ENCODE data around the gene SNX8. TPM values are rescaled to one million over a fixed set of nuclear protein-coding genes. Genes with fewer than 3 reads are reported as not detected.
"Not testable (repeated sequence)": the region's sequence is repeated elsewhere in the genome, so short reads cannot be mapped to it uniquely, and the experiment has no call there.

The SNX8 gene
- polyA plus RNA-seq, 1 donor: 38.8 TPM

DNA sequence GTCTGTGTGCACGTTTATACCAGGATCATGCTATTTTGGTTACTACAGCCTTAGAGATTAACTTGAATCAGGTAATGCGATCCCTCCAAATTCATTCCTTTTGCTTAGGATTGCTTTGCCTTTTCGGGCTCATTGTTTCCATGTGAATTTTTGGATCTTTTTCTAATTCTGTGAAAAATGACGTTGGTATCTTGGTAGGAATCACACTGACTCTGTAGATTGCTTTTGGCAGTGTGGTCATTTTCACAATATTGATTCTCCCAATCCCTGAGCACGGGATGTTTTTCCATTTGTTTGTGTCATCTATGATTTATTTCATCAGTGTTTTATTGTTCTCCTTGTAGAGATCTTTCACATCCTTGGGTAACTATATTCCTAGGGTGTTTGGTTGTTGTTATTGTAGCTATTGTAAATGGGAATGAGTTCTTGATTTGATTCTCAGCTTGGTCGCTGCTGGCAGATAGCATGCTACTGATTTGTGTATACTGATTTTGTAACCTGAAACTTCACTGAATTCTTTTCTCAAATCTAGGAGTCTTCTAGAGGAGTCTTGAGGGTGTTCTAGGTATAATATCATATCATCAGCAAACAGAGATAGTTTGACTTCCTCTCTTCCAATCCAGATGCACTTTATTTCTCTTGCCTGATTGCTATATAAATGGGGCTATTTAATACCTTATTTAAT lies 18.2 kb downstream of the SNX8 start:
- no peak for DNase-seq

DNA sequence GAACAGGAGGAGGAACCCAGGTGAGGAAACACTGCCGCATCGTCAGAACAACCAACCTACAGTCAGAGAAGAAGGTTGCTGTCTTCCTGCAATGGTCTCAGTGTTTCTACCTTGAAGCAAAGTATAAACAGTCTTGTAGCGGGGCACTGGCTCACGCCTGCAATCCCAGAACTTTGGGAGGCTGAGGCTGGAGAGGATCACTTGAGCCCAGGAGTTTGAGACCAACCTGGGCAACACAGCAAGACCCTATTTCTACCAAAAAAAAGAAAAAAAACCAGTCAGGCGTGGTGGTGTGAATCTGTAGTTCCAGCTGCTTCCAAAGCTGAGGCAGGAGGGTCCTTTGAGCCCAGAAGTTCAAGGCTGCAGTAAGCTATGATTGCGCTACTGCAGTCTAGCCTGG lies 23.4 kb downstream of the SNX8 start:
- DNase-seq: no peak

DNA sequence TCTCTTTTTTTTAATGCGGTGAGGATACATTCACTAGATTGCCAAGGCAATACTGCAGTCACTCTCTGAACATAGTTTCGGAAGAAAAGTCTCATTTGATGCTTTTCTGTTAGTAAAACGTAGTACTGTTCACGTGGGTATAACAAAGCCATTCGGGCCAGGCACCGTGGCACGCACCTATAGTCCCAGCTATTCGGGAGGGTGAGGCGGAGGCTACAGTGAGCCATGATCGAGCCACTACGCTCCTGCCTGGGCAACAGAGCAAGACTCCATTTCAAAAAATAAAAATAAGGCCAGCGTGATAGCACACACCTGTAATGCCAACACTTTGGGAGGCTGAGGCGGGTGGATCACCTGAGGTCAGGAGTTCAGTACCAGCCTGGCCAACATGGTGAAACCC lies 24.6 kb downstream of the SNX8 start:
- no peak for DNase-seq

DNA sequence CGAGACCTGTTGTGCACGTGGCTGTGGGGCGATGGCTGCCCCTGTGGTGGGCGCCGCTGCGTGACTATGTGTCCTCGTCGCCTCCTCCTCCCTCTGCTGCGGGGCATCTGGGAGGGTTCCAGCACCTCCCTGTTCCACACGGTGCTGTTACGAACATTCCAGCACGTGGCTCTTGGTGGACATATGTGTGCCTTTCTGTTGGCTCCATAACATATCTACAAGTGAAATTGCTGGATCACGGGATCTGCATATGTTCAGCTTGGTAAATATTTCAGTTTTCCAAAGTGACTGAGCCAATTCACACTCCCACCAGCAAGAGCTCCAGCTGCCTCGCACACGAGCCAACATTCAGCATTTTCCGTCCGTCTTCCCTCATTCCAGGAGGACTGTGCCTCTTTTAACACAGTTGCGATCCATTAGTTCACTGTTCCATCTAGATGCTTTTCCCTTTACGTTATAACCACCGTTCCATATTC lies 25.1 kb downstream of the SNX8 start:
- DNase-seq: no peak

DNA sequence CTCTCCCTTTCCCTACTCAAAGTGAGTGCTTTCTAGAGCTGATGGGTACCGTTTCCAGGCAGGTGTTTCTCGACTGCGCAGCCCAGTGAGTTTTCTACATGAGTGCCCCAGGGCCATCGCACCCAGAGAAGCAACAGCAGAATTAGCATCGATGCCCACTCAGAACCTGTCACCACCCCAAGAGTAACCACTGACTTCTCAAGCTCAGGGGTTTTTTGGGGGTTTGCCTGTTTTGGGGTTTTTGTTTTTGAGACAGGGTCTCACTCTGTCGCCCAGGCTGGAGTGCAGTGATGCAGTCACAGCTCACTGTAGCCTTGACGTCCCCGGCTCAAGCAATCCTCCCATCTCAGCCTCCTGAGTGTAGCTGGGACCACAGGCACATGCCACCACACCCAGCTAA lies 25.7 kb downstream of the SNX8 start:
- DNase-seq: no peak

DNA sequence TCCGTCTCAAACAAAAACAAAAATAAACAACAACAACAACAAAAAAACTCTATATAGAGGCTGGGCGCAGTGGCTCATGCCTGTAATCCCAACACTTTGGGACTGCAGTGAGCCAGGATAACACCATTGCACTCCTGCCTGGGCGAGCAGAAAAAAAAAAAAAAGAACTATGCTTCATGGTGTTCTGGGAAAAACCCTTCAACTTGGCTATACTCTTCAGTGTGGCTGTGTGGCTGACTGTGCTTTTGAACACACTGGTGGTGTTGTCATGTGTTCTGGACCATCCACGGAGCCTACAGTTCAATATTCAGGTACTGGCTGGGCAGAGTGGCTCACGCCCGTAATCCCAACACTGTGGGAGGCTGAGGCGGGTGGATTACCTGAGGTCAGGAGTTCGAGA lies 26.5 kb downstream of the SNX8 start:
- DNase-seq: no peak

DNA sequence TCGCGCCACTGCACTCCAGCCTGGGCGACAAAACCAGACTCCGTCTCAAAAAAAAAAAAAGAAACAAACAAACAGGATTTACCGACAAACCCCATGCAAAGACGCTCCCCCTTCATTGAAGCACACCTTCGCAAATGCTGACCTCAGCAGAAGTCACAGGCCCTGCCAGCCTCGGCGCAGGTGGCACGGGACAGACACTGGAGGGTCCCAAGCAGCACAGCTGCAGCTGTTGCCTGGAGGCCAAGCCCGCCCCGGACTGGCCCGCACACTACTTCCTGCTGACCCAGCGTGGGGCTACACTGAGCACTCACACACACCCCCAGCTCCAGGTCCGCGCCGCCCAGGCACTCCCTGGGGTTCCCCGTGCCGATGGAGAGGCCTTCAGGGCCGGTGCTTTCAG lies 31.2 kb downstream of the SNX8 start:
- no peak for DNase-seq

DNA sequence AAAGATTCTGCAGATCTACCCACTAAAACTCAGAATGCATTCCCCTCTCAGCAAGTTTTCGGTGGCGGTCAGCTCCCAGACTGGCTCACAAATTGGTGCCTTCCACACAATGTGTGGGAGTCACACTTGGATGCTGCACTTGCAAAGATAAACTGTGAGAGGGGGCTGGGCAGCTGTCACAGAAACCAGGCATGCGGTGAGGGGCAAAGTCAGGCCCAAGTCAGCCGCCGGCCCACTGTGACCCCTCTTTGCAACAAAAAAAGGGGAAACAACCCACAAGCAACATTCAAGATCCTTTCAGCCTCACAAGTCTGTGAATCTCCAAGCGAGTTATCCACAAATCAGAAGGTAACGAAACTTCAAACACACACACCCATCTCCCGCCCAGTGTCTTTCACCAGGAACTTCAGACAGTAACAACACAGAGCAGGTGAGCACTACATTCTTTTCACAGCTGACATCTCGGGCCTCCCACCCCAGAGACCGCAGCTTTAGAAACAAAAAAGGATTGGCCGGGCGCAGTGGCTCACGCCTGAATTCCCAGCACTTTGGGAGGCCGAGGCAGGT lies 32.0 kb downstream of the SNX8 start:
- DNase-seq: no peak

DNA sequence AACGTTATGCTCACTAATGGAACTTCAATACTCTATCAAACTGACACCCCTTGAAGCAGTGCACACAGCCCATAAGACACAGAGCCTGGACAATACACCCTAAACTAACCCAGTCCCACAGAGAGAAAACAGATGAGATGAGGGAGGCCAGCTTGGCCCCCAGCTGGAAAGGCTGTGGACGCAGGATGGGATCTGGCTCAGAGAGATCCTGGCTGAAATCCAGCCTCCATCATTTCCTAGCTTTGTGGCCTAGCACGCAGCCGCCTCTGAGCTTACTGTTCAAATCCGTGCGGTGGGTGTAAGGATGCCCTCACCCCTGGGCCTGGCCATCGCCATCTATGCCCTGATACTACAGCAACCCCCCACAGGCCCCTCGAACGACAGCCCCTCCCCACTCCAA lies 32.7 kb downstream of the SNX8 start:
- DNase-seq: no peak

DNA sequence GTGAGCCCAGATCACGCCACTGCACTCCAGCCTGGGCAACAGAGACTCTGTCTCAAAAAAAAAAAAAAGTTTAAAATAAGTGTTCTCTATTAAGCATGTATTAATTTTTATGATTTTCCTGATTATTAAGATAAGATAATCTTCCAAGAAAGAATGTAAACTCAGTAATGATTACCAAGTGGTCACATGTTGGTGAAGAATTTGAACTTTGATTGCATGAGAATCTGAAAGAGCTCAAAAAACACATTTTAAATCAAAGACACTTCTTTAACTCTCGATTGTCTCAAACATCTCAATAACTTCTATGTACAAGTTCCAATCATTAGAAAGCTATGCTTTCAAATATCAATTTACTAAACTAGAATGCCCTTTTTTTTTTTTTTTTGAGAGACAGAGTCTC lies 33.8 kb downstream of the SNX8 start:
- no peak for DNase-seq

DNA sequence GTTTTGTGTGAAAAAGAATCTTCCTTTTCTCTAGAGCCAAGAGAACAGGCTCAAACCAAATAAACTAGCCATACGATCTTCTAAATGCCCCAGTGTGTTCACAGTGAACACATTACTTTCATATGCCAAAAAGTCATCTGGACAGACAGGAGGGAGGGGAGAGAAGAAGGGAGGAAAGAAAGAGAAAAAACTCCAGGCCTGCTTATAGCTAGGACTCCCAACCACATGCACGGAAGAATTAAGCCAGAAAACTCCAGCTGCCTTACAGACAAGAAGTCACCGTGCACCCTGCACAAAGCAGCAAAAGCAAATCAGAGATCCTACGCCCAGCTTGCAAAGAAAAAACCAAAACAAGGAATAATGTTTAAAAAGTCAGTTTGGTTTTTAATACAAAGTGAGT lies 34.3 kb downstream of the SNX8 start:
- no peak for DNase-seq

DNA sequence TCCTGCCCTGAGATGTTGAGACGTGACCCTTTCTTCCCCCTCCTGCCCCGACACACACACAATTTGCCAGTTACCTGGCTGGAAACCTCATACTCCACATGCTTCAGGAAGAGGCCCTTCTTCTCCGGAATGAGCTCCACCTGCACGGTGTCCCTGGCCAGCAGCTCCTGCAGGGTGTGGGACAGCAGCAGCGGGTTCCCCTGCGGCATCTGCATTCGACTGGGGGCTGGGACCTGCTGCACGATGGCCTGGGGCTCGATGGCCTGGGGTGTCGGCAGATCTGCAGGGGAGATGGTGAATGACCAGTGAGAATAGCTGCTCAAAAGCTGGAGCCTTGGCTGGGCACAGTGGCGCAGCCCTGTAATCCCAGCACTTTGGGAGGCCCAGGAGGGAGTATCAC lies 36.2 kb downstream of the SNX8 start:
- no peak for DNase-seq

DNA sequence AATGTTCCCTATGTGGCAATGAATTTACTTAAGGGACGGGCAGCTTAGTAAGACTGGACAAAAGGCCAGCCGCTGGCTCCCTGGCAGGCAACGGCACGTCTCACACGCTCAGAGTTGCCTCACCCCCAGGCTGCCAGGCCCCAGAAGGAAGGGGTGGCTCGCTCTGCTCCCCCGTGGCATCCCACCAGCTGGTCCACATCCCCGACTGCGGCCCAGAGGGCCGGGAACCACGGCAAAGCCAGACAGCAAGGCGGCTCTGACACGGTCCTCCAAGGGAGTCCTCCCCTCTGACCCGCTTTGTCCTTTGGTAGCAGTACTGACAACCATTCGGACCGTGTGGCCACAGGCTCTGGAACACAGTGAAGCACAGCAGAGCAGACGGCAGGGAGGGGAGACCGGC lies 38.1 kb downstream of the SNX8 start:
- no peak for DNase-seq

DNA sequence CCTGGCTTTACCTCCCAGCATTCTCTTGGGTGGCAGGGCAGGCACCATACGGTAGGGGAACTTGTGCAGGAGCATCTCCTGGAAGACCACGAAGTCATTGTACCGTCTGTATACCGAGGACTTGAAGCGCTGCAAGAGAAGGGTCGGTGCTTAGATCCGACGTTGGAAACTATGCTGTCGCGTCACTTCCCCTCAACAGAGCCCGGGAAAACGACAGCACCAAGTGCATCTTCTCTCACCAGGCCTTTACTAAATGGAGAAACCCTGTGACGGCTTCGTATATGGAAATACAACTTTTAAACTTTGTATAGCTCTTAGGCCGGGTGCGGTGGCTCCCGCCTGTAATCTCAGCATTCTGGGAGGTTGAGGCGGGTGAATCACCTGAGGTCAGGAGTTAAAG lies 39.1 kb downstream of the SNX8 start:
- DNase-seq: no peak

DNA sequence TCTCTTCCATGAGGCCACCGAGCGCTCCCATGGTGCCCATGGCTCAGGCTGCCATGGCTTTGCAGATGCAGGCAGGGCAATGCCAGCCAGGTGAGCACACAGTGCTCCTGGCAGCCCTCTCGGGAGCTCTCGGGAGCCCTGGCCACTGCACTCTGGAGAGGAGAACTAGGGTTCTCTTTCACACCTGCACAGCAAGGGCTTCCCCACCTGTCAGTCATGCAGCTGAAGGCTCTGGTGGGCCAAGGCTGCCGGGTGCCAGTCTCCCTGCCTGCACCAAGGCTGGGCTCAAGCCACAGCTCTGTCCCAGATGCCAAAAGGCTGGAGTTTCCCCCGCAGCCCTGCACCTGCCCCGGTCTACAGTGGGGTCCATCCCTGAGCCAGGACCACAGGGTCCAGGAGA lies 39.6 kb downstream of the SNX8 start:
- no peak for DNase-seq

DNA sequence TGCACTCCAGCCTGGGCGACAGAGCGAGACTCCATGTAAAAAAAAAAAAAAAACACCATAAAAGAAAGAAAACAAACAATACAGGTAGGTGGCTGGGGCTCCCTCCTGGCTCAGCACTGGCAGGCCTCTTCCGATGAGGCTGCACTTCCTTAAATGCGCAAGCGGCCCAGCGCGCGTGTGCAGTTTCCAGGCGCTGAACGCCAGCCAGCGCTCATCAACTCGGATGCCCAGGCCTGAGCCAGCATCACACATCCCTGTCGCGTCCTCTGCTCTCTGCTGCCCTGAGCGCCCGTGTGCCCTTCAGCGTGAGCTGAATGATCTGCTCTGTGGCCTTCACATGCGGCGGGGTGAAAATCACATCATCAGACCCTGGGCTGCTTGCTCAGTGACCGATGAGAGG lies 40.4 kb downstream of the SNX8 start:
- no peak for DNase-seq

DNA sequence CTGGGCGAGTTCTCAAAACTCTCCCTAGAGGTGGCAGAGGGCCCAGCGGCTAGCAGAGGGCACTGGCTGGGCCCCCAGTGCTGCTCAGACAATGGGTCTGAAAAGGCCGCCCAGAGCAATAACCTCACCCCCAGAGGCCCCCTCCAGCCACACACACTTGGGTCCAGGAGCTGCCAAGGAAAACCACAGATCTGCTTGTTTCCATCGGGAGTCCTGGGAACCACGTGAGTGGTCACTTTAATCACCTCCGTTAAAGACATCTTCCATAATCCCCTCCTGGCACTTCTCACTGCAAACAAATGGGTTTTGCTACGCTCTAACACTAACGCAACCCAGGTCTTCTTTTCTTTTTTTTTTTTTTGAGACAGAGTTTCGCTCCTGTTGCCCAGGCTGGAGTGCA lies 42.2 kb downstream of the SNX8 start:
- no peak for DNase-seq

DNA sequence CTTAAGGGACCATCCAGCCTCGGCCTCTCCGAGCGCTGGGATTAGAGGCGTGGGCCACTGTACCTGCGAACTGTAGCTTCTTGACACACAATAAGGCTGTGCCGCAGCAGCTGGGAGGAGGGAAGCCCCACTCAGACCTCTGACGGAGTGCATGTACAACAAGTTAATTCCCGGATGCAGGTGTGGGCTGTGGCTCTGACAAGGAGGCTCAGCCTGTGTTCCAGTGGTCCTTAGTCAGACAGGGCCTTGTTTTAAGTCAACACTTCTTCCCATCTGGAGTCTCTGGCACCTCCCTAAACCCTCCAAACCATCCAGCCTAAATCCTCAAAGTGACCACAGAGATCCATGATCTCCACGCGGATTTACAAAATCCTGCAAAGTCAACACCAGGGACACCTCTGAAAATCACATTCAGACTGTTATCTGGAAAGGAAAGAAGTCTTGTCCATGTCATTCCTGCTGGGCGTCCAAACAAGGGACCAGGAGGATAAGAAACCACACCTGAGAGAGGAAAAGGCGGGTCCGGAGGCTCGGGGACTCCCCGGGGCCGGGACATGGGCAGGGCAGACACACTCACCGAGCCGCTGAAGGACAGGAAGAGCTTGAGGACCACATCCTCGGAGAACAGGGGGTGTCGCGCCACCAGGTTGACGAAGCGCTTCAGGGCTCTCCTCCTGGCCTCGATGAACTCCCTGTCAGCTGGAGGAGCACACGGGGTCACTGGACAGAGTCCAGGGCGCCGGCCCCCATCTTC lies 42.8 kb downstream of the SNX8 start:
- DNase-seq: no peak

DNA sequence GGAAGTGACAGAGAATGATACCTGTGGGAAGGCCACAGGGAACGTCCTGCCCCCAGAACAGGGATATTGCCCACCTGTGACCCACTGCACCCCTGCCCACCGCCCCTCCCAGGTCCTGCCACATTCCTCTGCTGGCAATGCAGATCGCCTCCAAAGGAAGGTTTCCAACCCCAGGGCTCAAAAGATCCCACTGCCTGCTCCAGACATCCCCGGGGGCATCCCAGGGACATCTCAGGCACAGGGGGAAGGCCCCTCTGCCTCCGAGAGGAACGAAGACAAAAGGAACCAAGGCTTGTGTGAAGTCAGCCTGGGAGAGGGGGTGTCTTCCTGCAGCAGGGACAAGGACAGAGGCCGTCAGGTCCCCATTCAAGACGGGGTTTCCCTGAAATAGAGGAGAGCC lies 43.7 kb downstream of the SNX8 start:
- DNase-seq: no peak

DNA sequence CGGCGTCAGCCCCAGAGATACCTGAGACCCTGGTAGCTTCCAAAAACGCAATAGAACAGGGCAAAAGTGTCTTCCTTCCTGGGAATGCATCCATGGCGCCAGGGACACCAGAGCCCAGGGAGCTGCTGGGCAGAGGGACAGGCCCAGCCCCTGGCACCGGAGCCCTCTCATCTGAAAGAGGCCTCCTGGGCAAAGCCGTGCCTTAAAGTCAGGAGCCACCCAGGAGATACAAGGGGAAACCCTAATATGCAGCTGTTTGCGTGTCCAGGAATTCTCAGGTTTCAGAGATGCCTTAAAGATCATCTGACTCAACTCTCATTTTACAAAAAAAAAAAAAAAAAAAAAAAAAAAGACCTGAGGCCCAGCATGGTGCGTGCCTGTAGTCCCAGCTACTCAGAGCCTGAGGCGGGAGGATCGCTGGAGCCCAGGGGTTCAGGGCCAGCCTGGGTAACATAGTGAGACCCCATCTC lies 44.2 kb downstream of the SNX8 start:
- DNase-seq: no peak

DNA sequence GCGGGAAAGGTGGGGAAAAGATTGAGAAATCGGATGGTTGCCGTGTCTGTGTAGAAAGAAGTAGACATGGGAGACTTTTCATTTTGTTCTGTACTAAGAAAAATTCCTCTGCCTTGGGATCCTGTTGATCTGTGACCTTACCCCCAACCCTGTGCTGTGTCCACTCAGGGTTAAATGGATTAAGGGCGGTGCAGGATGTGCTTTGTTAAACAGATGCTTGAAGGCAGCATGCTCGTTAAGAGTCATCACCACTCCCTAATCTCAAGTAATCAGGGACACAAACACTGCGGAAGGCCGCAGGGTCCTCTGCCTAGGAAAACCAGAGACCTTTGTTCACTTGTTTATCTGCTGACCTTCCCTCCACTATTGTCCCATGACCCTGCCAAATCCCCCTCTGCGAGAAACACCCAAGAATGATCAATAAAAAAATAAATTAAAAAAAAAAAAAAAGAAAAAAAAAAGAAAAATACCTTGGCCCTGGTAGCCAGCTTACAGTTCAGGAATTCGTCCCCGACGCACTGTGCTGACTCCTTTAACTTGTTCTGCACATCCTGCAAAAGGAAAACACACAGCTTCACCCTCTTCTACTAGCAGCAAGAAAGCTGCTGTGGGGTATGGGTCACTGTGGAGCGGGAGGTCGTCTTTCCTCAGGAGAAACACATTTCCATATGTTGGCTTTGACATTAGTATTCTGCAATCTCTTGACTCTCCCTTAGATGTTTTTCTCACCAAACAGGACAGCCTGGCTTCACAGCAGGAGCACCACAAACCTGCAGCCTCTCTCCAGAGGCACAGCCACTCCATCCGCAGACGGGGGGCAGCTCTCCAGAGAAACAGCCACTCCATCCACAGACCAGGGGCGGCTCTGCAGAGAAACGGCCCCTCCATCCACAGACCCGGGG lies 44.9 kb downstream of the SNX8 start:
- not testable (repeated sequence) for DNase-seq

DNA sequence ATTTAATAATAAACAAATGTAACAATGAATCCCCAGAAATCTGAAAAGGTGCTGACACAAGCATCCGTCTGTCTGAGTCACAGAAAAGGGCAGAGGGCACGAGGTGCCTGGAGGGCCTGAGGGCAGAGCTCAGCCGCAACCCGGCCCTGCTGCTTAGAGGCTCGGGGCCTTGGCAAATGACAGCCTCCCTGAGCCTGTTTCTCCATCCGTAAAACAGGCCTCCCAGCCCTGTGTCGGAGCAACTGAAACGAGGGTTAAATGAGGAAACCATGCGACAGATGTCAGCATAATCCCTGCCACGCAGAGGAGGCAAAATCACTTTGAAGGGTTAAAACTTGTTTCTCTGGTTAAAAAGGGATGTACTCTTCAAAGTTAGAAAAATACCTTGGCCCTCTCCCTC lies 47.3 kb downstream of the SNX8 start:
- DNase-seq: no peak

Data from left kidney (tissue), 2 donors.